ENCODE results near the gene APBA1.

DNA sequence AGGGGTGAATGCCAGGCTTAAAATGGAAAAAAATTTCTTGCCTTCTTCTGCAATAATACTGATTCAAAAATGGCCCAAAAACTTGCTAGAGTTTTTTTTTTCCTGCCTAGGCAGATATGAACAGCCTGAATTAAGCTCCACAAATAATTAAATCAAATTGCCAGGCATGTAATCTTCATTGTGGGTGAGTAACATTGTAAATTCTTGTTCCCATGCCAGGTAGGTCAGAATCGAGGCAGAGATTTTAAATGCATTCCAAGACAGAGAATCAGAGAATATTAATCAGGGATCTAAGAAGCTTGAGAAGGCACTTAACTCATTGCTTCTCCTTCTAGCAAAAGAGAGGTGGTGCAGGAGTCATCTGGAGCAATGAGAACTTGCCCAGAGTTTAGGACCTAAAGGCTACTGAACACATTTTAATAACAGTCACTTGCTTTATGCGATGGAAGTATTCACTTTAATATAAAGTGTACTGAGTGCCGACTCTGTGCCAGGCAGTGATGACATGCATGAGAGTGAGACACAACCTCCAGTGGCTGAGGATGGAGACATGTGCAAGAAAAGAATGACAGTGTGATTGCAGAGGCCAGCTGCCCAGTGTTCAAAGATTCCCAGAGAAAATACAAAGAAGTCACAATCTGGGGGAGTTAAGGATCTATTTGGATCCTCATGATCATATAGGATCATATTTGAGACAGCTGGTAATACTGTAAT, 102.3 kb downstream of the APBA1 start:
- TF ChIP-seq, protein P1, sequence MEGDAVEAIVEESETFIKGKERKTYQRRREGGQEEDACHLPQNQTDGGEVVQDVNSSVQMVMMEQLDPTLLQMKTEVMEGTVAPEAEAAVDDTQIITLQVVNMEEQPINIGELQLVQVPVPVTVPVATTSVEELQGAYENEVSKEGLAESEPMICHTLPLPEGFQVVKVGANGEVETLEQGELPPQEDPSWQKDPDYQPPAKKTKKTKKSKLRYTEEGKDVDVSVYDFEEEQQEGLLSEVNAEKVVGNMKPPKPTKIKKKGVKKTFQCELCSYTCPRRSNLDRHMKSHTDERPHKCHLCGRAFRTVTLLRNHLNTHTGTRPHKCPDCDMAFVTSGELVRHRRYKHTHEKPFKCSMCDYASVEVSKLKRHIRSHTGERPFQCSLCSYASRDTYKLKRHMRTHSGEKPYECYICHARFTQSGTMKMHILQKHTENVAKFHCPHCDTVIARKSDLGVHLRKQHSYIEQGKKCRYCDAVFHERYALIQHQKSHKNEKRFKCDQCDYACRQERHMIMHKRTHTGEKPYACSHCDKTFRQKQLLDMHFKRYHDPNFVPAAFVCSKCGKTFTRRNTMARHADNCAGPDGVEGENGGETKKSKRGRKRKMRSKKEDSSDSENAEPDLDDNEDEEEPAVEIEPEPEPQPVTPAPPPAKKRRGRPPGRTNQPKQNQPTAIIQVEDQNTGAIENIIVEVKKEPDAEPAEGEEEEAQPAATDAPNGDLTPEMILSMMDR (IDR thresholded peaks at IDR 0.05; ENCODE audit: low read depth, low read length, poor library complexity, severe bottlenecking), result no peak
- TF ChIP-seq EZH2phosphoT487 (IDR thresholded peaks at IDR 0.05; ENCODE audit: borderline replicate concordance, low read length), result no peak
